ENCODE measurements around the gene PLA2G12A. TPM values are rescaled to one million over a fixed set of nuclear protein-coding genes. Genes with fewer than 3 reads are reported as not detected.

Gene PLA2G12A
- total RNA-seq, 1 experiment from 2014 or later = 45.0 TPM

GRCh38 chr4:109699553-109700225, 30.2 kb downstream of the PLA2G12A start:
- BruUV-seq (replicated peaks) = no TSS peak
- intact Hi-C loops (cut with micrococcal nuclease; ENCODE audit: unreplicated experiment) = loop anchor here (5.0 to 10.0 kb wide), 4 partner anchors 103 to 275 kb away; partner anchors contain the start of genes CFI and GAR1
- DNase-seq = no peak
- no peak for TF ChIP-seq CTCF (IDR thresholded peaks at IDR 0.05; ENCODE audit: unreplicated experiment)
- Mint-ChIP-seq H3K36me3 (ENCODE audit: insufficient read depth, unreplicated experiment) (peaks cover 30% of the 10 kb centered on the region), H3K4me1 (ENCODE audit: low read depth, unreplicated experiment) (peaks cover 16% of the 10 kb centered on the region), H3K27ac (ENCODE audit: unreplicated experiment) (no peak overlapping the region), H3K9me3 (ENCODE audit: low read depth, unreplicated experiment) (no peaks in the 10 kb centered on the region), H3K4me3 (ENCODE audit: low read depth, unreplicated experiment) (no peak overlapping the region), H3K27me3 (ENCODE audit: unreplicated experiment) (no peaks in the 10 kb centered on the region)
- CTCF ChIA-PET = interaction anchor here (1.1 kb wide), 1 partner anchor 105 kb away, joined by 3 read pairs; no protein-coding TSS in a partner anchor

- intact Hi-C loops (cut with micrococcal nuclease; ENCODE audit: unreplicated experiment) = no loop called here
- no TSS peak for BruUV-seq (replicated peaks)
- peaks cover 25% of the 10 kb centered on the region for H3K36me3 Mint-ChIP-seq (ENCODE audit: insufficient read depth, unreplicated experiment)
Measured at GRCh38 chr4:109698656-109699055, 31.2 kb downstream of the PLA2G12A start.

GRCh38 chr4:109691411-109691920, 38.4 kb downstream of the PLA2G12A start:
- TF ChIP-seq CTCF (IDR thresholded peaks at IDR 0.05; ENCODE audit: unreplicated experiment) = no peak
- Mint-ChIP-seq H3K27ac (ENCODE audit: unreplicated experiment) (no peak overlapping the region), H3K36me3 (ENCODE audit: insufficient read depth, unreplicated experiment) (no peaks in the 10 kb centered on the region), H3K27me3 (ENCODE audit: unreplicated experiment) (no peaks in the 10 kb centered on the region), H3K4me1 (ENCODE audit: low read depth, unreplicated experiment) (no peaks in the 10 kb centered on the region), H3K4me3 (ENCODE audit: low read depth, unreplicated experiment) (no peak overlapping the region), H3K9me3 (ENCODE audit: low read depth, unreplicated experiment) (no peaks in the 10 kb centered on the region)
- intact Hi-C loops (cut with micrococcal nuclease; ENCODE audit: unreplicated experiment) = no loop called here
- no TSS peak for BruUV-seq (replicated peaks)
- no peak for DNase-seq
- CTCF ChIA-PET = no interaction called here

More at GRCh38 chr4:109698656-109699055, 31.2 kb downstream of the PLA2G12A start:
- no peak for DNase-seq
- peaks cover 11% of the 10 kb centered on the region for H3K4me1 Mint-ChIP-seq (ENCODE audit: low read depth, unreplicated experiment)
- no peak overlapping the region for H3K4me3 Mint-ChIP-seq (ENCODE audit: low read depth, unreplicated experiment)
- no peak for TF ChIP-seq CTCF (IDR thresholded peaks at IDR 0.05; ENCODE audit: unreplicated experiment)
- no peaks in the 10 kb centered on the region for H3K9me3 Mint-ChIP-seq (ENCODE audit: low read depth, unreplicated experiment)
- H3K27me3 Mint-ChIP-seq (ENCODE audit: unreplicated experiment) = no peaks in the 10 kb centered on the region
- H3K27ac Mint-ChIP-seq (ENCODE audit: unreplicated experiment) = no peak overlapping the region
- CTCF ChIA-PET = no interaction called here

- no TSS peak for BruUV-seq (replicated peaks)
- DNase-seq = no peak
- Mint-ChIP-seq H3K9me3 (ENCODE audit: low read depth, unreplicated experiment) (no peaks in the 10 kb centered on the region), H3K4me3 (ENCODE audit: low read depth, unreplicated experiment) (no peak overlapping the region), H3K27me3 (ENCODE audit: unreplicated experiment) (no peaks in the 10 kb centered on the region), H3K27ac (ENCODE audit: unreplicated experiment) (no peak overlapping the region), H3K4me1 (ENCODE audit: low read depth, unreplicated experiment) (no peaks in the 10 kb centered on the region), H3K36me3 (ENCODE audit: insufficient read depth, unreplicated experiment) (no peaks in the 10 kb centered on the region)
- no peak for TF ChIP-seq CTCF (IDR thresholded peaks at IDR 0.05; ENCODE audit: unreplicated experiment)
- CTCF ChIA-PET = no interaction called here
- intact Hi-C loops (cut with micrococcal nuclease; ENCODE audit: unreplicated experiment) = no loop called here
Measured at GRCh38 chr4:109690690-109691410, 39.0 kb downstream of the PLA2G12A start.

All from Calu3 (cell line).